ENCODE results near the gene PREPL. TPM values are rescaled to one million over a fixed set of nuclear protein-coding genes. Genes with fewer than 3 reads are reported as not detected.

Gene PREPL
- total and polyA plus RNA-seq, 2 donors from 2014 or later: 32.1 to 67.9 TPM

DNA sequence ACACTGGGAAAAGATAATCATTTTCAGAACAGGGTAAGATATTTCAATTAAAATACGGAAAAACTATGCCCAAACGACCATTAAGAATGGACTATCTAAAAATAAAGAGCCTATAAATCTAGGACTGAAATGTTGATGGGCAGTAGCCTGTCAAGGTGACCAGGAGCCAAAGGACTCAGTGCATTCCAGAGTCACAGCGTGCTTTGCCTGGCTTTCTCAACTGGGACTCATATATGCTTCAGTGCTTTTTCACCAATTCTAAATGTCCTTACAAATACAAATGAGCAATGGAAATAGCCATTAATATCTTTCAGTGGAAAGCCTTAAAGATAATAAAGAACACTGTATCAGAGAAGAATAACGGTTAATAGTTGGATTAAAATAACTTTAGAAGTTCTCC is 35.4 kb downstream of the PREPL start:
- Histone ChIP-seq H3K27me3 (ENCODE audit: control insufficient read depth, insufficient read depth, low read length) (no peaks in the 10 kb centered on the region), H3K9me3 (ENCODE audit: control insufficient read depth in 2 of 3, insufficient read depth in 1 of 3, low read length in 3 of 3) (no peaks in the 10 kb centered on the region), H3K4me3 (ENCODE audit: low read length in 3 of 3) (no peak overlapping the region), H3K27ac (ENCODE audit: low read depth in 2 of 2, low read length in 2 of 2) (peak overlapping the region; percentile 48 to 82), H3K9ac (ENCODE audit: low read length in 3 of 3) (no peak overlapping the region), H3K4me1 (ENCODE audit: control insufficient read depth in 2 of 3, insufficient read depth in 2 of 3, low read depth in 1 of 3, low read length in 3 of 3) (peaks cover 0 to 27% (median 10%) of the 10 kb centered on the region in 3 donors), H3K36me3 (ENCODE audit: control insufficient read depth in 2 of 3, insufficient read depth in 3 of 3, low read length in 3 of 3) (peaks cover 11 to 24% (median 14%) of the 10 kb centered on the region in 3 donors)
- intact Hi-C loops (cut with DNase I): no loop called here
- peak; percentile 42 for FAIRE-seq
- peak in 3 of 5 donors; percentile 23 to 58 (median 56) for DNase-seq
- TF ChIP-seq, protein P1, sequence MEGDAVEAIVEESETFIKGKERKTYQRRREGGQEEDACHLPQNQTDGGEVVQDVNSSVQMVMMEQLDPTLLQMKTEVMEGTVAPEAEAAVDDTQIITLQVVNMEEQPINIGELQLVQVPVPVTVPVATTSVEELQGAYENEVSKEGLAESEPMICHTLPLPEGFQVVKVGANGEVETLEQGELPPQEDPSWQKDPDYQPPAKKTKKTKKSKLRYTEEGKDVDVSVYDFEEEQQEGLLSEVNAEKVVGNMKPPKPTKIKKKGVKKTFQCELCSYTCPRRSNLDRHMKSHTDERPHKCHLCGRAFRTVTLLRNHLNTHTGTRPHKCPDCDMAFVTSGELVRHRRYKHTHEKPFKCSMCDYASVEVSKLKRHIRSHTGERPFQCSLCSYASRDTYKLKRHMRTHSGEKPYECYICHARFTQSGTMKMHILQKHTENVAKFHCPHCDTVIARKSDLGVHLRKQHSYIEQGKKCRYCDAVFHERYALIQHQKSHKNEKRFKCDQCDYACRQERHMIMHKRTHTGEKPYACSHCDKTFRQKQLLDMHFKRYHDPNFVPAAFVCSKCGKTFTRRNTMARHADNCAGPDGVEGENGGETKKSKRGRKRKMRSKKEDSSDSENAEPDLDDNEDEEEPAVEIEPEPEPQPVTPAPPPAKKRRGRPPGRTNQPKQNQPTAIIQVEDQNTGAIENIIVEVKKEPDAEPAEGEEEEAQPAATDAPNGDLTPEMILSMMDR (IDR thresholded peaks at IDR 0.05; ENCODE audit: borderline replicate concordance, extremely low read depth, insufficient read depth): no peak

DNA sequence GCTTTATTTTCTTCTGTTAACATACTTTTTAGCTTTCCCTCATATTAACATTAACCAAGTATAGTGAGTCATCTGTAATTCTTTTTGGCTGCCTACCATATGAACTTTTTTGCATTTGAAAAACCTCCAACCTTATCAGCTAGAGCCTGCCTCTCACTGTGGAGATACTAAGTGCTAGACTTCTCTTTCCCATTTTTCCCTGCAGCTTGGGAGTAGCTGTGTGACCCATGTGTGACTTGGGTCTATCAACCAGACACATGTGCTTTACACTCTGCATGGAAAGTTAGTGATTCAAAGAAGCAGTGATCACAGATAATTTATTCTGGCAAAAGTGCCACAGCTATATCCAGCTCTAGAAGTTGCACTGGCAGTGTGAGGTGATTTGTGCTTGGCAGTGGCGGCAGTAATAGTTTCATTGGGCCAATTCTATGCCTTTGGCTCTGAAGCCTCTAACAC is 36.3 kb downstream of the PREPL start:
- Histone ChIP-seq H3K9ac (ENCODE audit: low read length in 3 of 3) (no peak overlapping the region), H3K9me3 (ENCODE audit: control insufficient read depth in 2 of 3, insufficient read depth in 1 of 3, low read length in 3 of 3) (no peaks in the 10 kb centered on the region), H3K27ac (ENCODE audit: low read depth in 2 of 2, low read length in 2 of 2) (peak overlapping the region; percentile 48 to 82), H3K27me3 (ENCODE audit: control insufficient read depth, insufficient read depth, low read length) (no peaks in the 10 kb centered on the region), H3K4me1 (ENCODE audit: control insufficient read depth in 2 of 3, insufficient read depth in 2 of 3, low read depth in 1 of 3, low read length in 3 of 3) (peaks cover 0 to 23% (median 10%) of the 10 kb centered on the region in 3 donors), H3K4me3 (ENCODE audit: low read length in 3 of 3) (peak overlapping the region in 1 of 3 donors; percentile 5), H3K36me3 (ENCODE audit: control insufficient read depth in 2 of 3, insufficient read depth in 3 of 3, low read length in 3 of 3) (peaks cover 14 to 33% (median 22%) of the 10 kb centered on the region in 3 donors)
- DNase-seq (no peak), FAIRE-seq (peak; percentile 68)
- intact Hi-C loops (cut with DNase I): no loop called here
- TF ChIP-seq, protein P1 (IDR thresholded peaks at IDR 0.05; ENCODE audit: borderline replicate concordance, extremely low read depth, insufficient read depth): no peak

DNA sequence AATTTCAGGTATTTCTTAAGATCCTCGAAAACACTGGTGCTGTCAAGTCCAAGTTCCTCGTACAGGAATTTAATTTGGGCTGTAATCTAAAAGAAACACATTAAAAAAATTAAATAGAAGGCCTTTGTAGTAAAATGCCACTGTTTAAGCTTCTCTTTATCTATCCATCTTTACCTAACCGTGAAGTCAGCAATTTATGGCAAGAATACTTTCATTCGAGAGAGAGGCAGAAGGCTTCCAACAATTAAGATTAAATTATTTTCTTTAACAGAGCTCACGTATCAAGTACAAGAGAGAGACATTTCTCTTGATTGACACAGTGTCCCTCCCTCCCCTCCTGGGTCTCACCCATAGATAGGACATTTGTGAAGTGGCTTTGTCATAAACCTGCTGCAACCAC is 39.9 kb downstream of the PREPL start:
- Histone ChIP-seq H3K27ac (ENCODE audit: low read depth in 2 of 2, low read length in 2 of 2) (no peak overlapping the region), H3K27me3 (ENCODE audit: control insufficient read depth, insufficient read depth, low read length) (no peaks in the 10 kb centered on the region), H3K9ac (ENCODE audit: low read length in 3 of 3) (no peak overlapping the region), H3K4me1 (ENCODE audit: control insufficient read depth in 2 of 3, insufficient read depth in 2 of 3, low read depth in 1 of 3, low read length in 3 of 3) (peaks cover 0 to 14% (median 3%) of the 10 kb centered on the region in 3 donors), H3K36me3 (ENCODE audit: control insufficient read depth in 2 of 3, insufficient read depth in 3 of 3, low read length in 3 of 3) (peaks cover 18 to 38% (median 32%) of the 10 kb centered on the region in 3 donors), H3K4me3 (ENCODE audit: low read length in 3 of 3) (no peak overlapping the region), H3K9me3 (ENCODE audit: control insufficient read depth in 2 of 3, insufficient read depth in 1 of 3, low read length in 3 of 3) (no peaks in the 10 kb centered on the region)
- TF ChIP-seq, protein P1 (IDR thresholded peaks at IDR 0.05; ENCODE audit: borderline replicate concordance, extremely low read depth, insufficient read depth): no peak
- intact Hi-C loops (cut with DNase I): no loop called here
- no peak for DNase-seq
- FAIRE-seq: no peak

DNA sequence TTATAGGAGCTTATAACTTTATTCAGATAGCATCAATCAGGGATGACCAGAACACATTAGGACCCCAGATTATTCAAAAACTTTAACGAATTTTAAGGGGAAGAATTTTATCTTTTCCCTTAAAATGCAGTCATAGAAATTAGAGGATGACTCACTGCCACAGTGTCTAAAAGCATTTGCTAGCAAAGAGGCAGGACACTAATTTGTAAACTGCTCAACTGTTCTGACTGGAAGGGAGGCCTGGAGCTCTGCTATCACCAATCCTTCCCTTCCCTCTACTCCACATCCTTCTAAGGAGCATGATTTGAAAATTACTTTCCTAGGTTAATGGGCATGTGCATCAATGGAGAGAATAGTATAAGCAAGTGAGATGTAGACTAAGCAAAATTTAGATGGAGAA is 40.5 kb downstream of the PREPL start:
- Histone ChIP-seq H3K36me3 (ENCODE audit: control insufficient read depth in 2 of 3, insufficient read depth in 3 of 3, low read length in 3 of 3) (peaks cover 21 to 41% (median 37%) of the 10 kb centered on the region in 3 donors), H3K27ac (ENCODE audit: low read depth in 2 of 2, low read length in 2 of 2) (no peak overlapping the region), H3K9me3 (ENCODE audit: control insufficient read depth in 2 of 3, insufficient read depth in 1 of 3, low read length in 3 of 3) (no peaks in the 10 kb centered on the region), H3K9ac (ENCODE audit: low read length in 3 of 3) (no peak overlapping the region), H3K27me3 (ENCODE audit: control insufficient read depth, insufficient read depth, low read length) (no peaks in the 10 kb centered on the region), H3K4me3 (ENCODE audit: low read length in 3 of 3) (no peak overlapping the region), H3K4me1 (ENCODE audit: control insufficient read depth in 2 of 3, insufficient read depth in 2 of 3, low read depth in 1 of 3, low read length in 3 of 3) (peaks cover 0 to 11% (median 3%) of the 10 kb centered on the region in 3 donors)
- TF ChIP-seq, protein P1 (IDR thresholded peaks at IDR 0.05; ENCODE audit: borderline replicate concordance, extremely low read depth, insufficient read depth): no peak
- FAIRE-seq (no peak), DNase-seq (no peak)
- intact Hi-C loops (cut with DNase I): no loop called here

Data from kidney (tissue), 14 donors.